Astrocyte (in vitro differentiated cells and primary cell): ENCODE results near the gene SGCE. TPM values are rescaled to one million over a fixed set of nuclear protein-coding genes. Genes with fewer than 3 reads are reported as not detected.

Source experiments
- DNase-seq: peaks from one replicate; pipeline ENCODE4 v3.0.0-alpha.2; 2010; ENCODE audit warnings: low read depth
- FAIRE-seq: peaks from 2 replicates; lab custom pipeline; 2011; peaks lifted over from hg19 to GRCh38; lab: Jason Lieb, UNC
- H2AFZ ChIP-seq: 2 replicates; pipeline ENCODE4 v1.6.0; 2012; ENCODE audit warnings: low read depth, low read length, inconsistent platforms
- H3K27ac ChIP-seq: 2 replicates; pipeline ENCODE4 v1.5.1; 2011; ENCODE audit warnings: low read depth, low read length, inconsistent platforms
- H3K27me3 ChIP-seq: 2 replicates; pipeline ENCODE4 v1.6.0; 2011; ENCODE audit warnings: low read length, inconsistent platforms; ENCODE audit not compliant: insufficient read depth
- H3K36me3 ChIP-seq: 2 replicates; pipeline ENCODE4 v1.5.1; 2011; ENCODE audit warnings: low read length, inconsistent platforms; ENCODE audit not compliant: insufficient read depth
- H3K4me1 ChIP-seq: 2 replicates; pipeline ENCODE4 v1.5.1; 2011; ENCODE audit warnings: low read length, inconsistent platforms; ENCODE audit not compliant: insufficient read depth
- H3K4me2 ChIP-seq: 2 replicates; pipeline ENCODE4 v1.6.0; 2012; ENCODE audit warnings: low read length, inconsistent platforms
- H3K4me3 ChIP-seq: 2 replicates; pipeline ENCODE4 v1.5.1; 2011; ENCODE audit warnings: low read depth, mild to moderate bottlenecking, low read length, inconsistent platforms; ENCODE audit not compliant: insufficient read depth
- H3K79me2 ChIP-seq: 2 replicates; pipeline ENCODE4 v1.6.0; 2012; ENCODE audit warnings: mild to moderate bottlenecking, low read length, inconsistent platforms; ENCODE audit not compliant: insufficient read depth
- H3K9ac ChIP-seq: 2 replicates; pipeline ENCODE4 v1.6.0; 2012; ENCODE audit warnings: mild to moderate bottlenecking, low read length, inconsistent platforms
- H3K9me3 ChIP-seq: 2 replicates; pipeline ENCODE4 v1.5.1; 2012; ENCODE audit warnings: low read depth, mild to moderate bottlenecking, low read length, inconsistent platforms; ENCODE audit not compliant: insufficient read depth
- H4K20me1 ChIP-seq: 2 replicates; pipeline ENCODE4 v1.6.0; 2012; ENCODE audit warnings: low read length, inconsistent platforms; ENCODE audit not compliant: insufficient read depth
- H3K27ac Mint-ChIP-seq: one replicate; pipeline ENCODE4 v1.8.0; 2021; ENCODE audit warnings: mild to moderate bottlenecking, mixed read lengths; ENCODE audit not compliant: unreplicated experiment
- H3K27me3 Mint-ChIP-seq: one replicate; pipeline ENCODE4 v1.8.0; 2021; ENCODE audit warnings: low read depth, mixed read lengths; ENCODE audit not compliant: unreplicated experiment
- H3K36me3 Mint-ChIP-seq: one replicate; pipeline ENCODE4 v1.8.0; 2021; ENCODE audit warnings: low read depth, mixed read lengths; ENCODE audit not compliant: unreplicated experiment
- H3K4me1 Mint-ChIP-seq: one replicate; pipeline ENCODE4 v1.8.0; 2021; ENCODE audit warnings: low read depth, mixed read lengths; ENCODE audit not compliant: unreplicated experiment
- H3K4me3 Mint-ChIP-seq: one replicate; pipeline ENCODE4 v1.8.0; 2021; ENCODE audit warnings: mild to moderate bottlenecking, moderate library complexity, mixed read lengths; ENCODE audit not compliant: unreplicated experiment
- H3K9me3 Mint-ChIP-seq: one replicate; pipeline ENCODE4 v1.8.0; 2021; ENCODE audit warnings: mild to moderate bottlenecking, mixed read lengths; ENCODE audit not compliant: unreplicated experiment
- CTCF ChIP-seq: IDR thresholded peaks from 2 replicates; pipeline ENCODE4 v1.5.1; 2011; ENCODE audit warnings: low read depth, mild to moderate bottlenecking, inconsistent platforms, low read length, moderate library complexity; ENCODE audit not compliant: insufficient read depth
- EZH2 ChIP-seq: IDR thresholded peaks from 2 replicates; pipeline ENCODE4 v1.6.1; 2012; ENCODE audit warnings: mild to moderate bottlenecking, low read length, inconsistent platforms; ENCODE audit not compliant: insufficient read depth
- total RNA-seq: library from RNA; stranded (reverse); gene quantifications from 2 replicates; pipeline ENCODE4 v1.2.1, GENCODE V29; 2021

SGCE gene
- total RNA-seq, 1 donor from 2014 or later, result 33.4 TPM

- peak overlapping the region; percentile 87 for H3K27ac Mint-ChIP-seq
- Histone ChIP-seq H3K9ac (peak overlapping the region; percentile 13), H3K4me2 (peak overlapping the region; percentile 47), H3K27ac (peak overlapping the region; percentile 70), H3K4me1 (peaks cover 31% of the 10 kb centered on the region), H2AFZ (peak overlapping the region; percentile 47), H3K4me3 (no peak overlapping the region), H3K27me3 (no peaks in the 10 kb centered on the region), H4K20me1 (no peaks in the 10 kb centered on the region), H3K79me2 (no peaks in the 10 kb centered on the region), H3K9me3 (no peaks in the 10 kb centered on the region), H3K36me3 (no peaks in the 10 kb centered on the region)
- H3K36me3 Mint-ChIP-seq, result no peaks in the 10 kb centered on the region
- H3K4me1 Mint-ChIP-seq, result peaks cover 23% of the 10 kb centered on the region
- DNase-seq (no peak), FAIRE-seq (no peak)
- no peaks in the 10 kb centered on the region for H3K27me3 Mint-ChIP-seq
- H3K9me3 Mint-ChIP-seq, result peaks cover under 1% of the 10 kb centered on the region
- no peak overlapping the region for H3K4me3 Mint-ChIP-seq
- TF ChIP-seq CTCF (no peak), EZH2 (no peak)
Measured at GRCh38 chr7:94700926-94701554, 45.1 kb upstream of the SGCE start.

GRCh38 chr7:94698275-94698674, 42.3 kb upstream of the SGCE start:
- peaks cover 31% of the 10 kb centered on the region for H3K4me1 ChIP-seq
- peak overlapping the region; percentile 65 for H3K9ac ChIP-seq
- H3K9me3 Mint-ChIP-seq, result peaks cover 1% of the 10 kb centered on the region
- H3K4me3 ChIP-seq, result peak overlapping the region; percentile 38
- H3K27me3 Mint-ChIP-seq, result no peaks in the 10 kb centered on the region
- FAIRE-seq (peak; percentile 87), DNase-seq (peak; percentile 78)
- no peak overlapping the region for H2AFZ ChIP-seq
- no peaks in the 10 kb centered on the region for H3K36me3 Mint-ChIP-seq
- no peaks in the 10 kb centered on the region for H3K36me3 ChIP-seq
- no peaks in the 10 kb centered on the region for H3K9me3 ChIP-seq
- H3K4me2 ChIP-seq, result peak overlapping the region; percentile 79
- H4K20me1 ChIP-seq, result no peaks in the 10 kb centered on the region
- H3K27me3 ChIP-seq, result no peaks in the 10 kb centered on the region
- H3K79me2 ChIP-seq, result no peaks in the 10 kb centered on the region
- H3K4me1 Mint-ChIP-seq, result peaks cover 23% of the 10 kb centered on the region
- TF ChIP-seq EZH2 (no peak), CTCF (no peak)
- peak overlapping the region; percentile 67 for H3K27ac Mint-ChIP-seq
- H3K4me3 Mint-ChIP-seq, result peak overlapping the region; percentile 20
- peak overlapping the region; percentile 92 for H3K27ac ChIP-seq
